ENCODE measurements around the gene PITHD1. TPM values are rescaled to one million over a fixed set of nuclear protein-coding genes. Genes with fewer than 3 reads are reported as not detected.

The PITHD1 gene, protein sequence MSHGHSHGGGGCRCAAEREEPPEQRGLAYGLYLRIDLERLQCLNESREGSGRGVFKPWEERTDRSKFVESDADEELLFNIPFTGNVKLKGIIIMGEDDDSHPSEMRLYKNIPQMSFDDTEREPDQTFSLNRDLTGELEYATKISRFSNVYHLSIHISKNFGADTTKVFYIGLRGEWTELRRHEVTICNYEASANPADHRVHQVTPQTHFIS
- 24.8 and 38.8 TPM in 2 replicates for total RNA-seq

GRCh38 chr1:23777979-23778814, at the start of gene PITHD1:
Gene PITHD1 (plus strand): TSS chr1:23778418. CDS start chr1:23778516, 98 bp downstream.

GRCh38 chr1:23743287-23744152, 34.7 kb upstream of the PITHD1 start, which contains the start of gene ELOA:
Gene ELOA (plus strand): TSS chr1:23743471. CDS start chr1:23743504, 33 bp downstream.

GRCh38 chr1:23790696-23791515, 12.7 kb downstream of the PITHD1 start, which contains the start of gene LYPLA2:
Gene LYPLA2 (plus strand): TSS chr1:23791145. CDS start chr1:23792683, 1,538 bp downstream.

DNA sequence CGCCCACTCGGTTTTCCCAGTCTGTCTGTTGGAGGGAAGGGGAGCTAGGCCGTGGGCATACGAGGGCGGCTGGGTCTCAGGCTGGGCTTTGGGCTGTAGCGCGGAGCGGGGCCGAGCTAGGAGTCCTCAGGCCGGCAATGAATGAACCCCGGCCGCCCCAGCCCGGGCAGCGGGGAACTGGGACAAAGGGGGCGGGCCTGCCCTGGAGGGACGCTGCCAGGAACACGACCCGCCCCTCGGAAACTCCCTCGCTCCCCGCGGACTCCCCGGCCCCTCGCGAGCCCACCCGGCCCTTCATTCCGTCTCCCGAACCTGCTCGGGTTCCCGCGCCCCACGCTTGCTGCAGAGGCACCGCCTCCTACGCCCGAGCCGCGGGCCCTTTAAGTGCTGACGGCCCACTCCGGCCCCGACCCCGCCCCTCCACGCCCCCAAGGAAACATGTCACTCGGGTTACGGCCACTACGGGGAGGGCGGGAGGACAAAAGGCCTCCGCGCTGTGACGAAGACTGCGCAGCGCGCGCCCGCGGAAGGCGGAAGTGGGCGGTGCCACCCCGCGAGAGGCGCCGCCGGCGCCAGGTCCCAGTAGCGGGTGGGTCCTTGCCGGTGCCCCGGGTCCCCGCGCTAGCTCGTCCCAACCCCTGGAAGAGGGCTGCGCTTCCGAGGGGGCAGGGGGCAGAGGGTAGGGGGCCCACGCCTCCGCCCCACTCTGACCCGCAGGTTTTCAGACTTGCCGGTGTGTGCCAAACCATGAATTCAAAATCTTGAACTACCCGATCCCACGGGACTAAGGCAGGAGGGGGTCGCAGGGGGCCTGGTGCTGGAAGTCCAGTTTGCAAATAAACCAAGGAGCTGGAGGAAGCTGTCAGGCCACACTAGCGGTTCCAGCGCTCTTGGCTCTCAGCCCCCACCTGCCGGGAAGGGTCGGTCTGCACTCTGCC, 22.5 kb downstream of the PITHD1 start, which contains the start of gene GALE:
Gene GALE, minus strand, starts transcription at position 355 of the 938 bp plus-strand sequence. CDS start 1,747 bp downstream, outside the sequence.

DNA sequence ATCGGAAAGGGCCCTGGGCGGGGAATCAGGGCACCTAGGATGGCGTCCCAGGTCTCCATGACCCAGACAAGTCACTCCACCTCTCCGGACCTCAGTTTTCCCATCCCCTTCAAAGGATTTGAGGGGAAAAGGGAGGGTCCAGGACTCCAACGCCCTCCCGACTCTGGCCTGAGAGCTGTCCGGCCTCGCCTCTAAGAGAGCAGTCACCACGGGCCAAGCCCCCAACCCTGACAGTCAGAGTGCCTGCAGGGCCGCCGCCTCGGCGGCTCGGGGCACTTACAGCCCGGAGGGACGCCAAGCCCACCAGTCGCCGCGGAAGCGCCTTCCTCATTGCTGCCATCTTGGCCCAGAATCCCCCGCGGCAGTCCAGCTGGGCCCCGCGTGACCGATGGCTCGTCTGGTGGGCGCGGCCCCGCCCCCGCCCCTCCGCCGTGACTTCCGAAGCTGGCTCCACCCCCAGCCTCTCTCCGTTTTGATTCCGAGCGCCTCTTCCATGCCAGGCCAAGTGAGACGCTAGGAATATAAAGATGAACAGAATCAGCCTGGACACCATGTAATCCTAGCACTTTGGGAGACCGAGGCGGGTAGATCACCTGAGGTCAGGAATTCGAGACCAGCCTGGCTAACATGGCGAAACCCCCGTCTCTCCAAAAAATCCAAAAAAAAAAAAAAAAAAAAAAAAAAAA, 47.0 kb downstream of the PITHD1 start, which contains the start of gene HMGCL:
Gene HMGCL, minus strand, starts transcription at position 354 of the 686 bp plus-strand sequence. Its CDS starts 14 bp downstream, at position 340.

Other genes starting within 250 kb of the PITHD1 start
- 0.51 and 3.6 TPM in 2 replicates for gene E2F2, start 247.2 kb upstream of the PITHD1 start, total RNA-seq
- 156 and 186 TPM in 2 replicates for gene ID3, start 218.9 kb upstream of the PITHD1 start, total RNA-seq
- 532 and 556 TPM in 2 replicates for gene RPL11, start 86.6 kb upstream of the PITHD1 start, total RNA-seq
- gene ELOA, start 34.9 kb upstream of the PITHD1 start, total RNA-seq = 14.2 and 22.8 TPM in 2 replicates
- gene LYPLA2, start 12.7 kb downstream of the PITHD1 start, total RNA-seq = 124 and 149 TPM in 2 replicates
- 88.9 and 107 TPM in 2 replicates for gene GALE, start 22.3 kb downstream of the PITHD1 start, total RNA-seq
- gene HMGCL, start 47.0 kb downstream of the PITHD1 start, total RNA-seq = 24.8 and 61.7 TPM in 2 replicates
- 21.7 and 54.1 TPM in 2 replicates for gene FUCA1, start 89.9 kb downstream of the PITHD1 start, total RNA-seq
- not detected in 2 replicates for gene CNR2, start 134.9 kb downstream of the PITHD1 start, total RNA-seq
- 45.8 and 61.6 TPM in 2 replicates for gene PNRC2, start 181.4 kb downstream of the PITHD1 start, total RNA-seq
- gene SRSF10, start 201.9 kb downstream of the PITHD1 start, total RNA-seq = 35.9 and 64.0 TPM in 2 replicates

Measured in mesangial cell (primary cell).